ENCODE data around the gene PRSS36. TPM values are rescaled to one million over a fixed set of nuclear protein-coding genes. Genes with fewer than 3 reads are reported as not detected.
A peak's percentile ranks its signal among the peaks of the same experiment; 100 is the strongest.

Gene PRSS36
- total RNA-seq, 1 experiment from 2014 or later: 0.23 TPM

DNA sequence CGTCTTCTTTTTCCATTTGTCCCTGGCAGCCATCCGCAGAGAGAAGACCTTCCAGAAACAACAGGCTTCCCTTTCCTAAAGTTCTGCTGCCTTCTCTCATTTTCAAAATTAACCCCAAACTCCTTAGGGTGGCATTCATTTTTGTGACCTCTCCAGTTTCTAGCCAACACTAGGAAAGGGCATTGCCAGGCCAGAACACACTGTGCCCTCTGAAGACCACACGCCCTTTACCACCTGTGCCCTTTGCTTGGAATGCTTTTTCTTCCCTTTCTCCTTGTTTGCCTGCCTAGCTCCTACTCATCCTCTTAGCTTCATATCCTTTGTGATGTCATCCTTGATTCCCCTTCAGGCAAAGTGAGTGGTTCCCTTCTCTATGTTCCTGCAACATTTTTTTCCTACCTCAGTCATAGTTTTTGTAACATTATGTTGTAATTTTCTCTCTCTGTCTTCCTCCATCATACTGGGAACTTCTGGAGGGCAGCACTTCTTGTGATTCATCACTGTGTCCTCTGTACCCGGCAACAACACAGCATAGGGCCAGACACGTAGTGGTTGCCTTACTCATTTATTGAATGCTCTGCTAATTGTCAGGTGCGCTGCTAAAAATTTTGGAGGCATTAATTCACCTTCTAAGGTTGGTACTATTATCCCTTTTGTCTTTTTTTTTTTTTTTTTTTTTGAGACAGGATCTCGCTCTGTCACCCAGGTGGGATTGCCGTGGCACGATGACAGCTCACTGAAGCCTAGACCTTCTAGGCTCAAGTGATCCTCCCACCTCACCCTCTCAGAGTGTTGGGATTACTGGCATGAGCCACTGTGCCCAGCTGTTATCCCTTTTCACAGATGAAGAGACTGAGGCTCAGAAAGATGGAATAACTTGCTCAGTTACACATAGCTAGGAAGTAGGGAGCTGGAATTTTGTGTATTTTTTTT is 31.4 kb downstream of the PRSS36 start:
- peaks cover 9% of the 10 kb centered on the region for H3K36me3 ChIP-seq (ENCODE audit: control insufficient read depth, insufficient read depth, low read length)
- peak overlapping the region; percentile 62 to 95 for H3K4me3 ChIP-seq (ENCODE audit: low read depth in 2 of 2, low read length in 2 of 2)
- ATAC-seq: no peak
- CTCF ChIA-PET: interaction anchor here (0.5 to 1.3 kb wide), 3 partner anchors 23 to 343 kb away, joined by 3 to 9 read pairs (median 8); no protein-coding TSS in a partner anchor
- H3K27me3 ChIP-seq (ENCODE audit: control insufficient read depth, insufficient read depth, low read length): no peaks in the 10 kb centered on the region
- peak overlapping the region; percentile 79 for H3K27ac ChIP-seq (ENCODE audit: low read length)
- TF ChIP-seq SIN3A (IDR thresholded peaks at IDR 0.05; ENCODE audit: borderline replicate concordance, insufficient read depth, low read depth, low read length) (no peak), TCF7L2 (IDR thresholded peaks at IDR 0.05; ENCODE audit: low read depth, low read length) (no peak), POLR2AphosphoS5 (IDR thresholded peaks at IDR 0.05; ENCODE audit: low read depth, low read length) (no peak)
- TF ChIP-seq, protein P1, sequence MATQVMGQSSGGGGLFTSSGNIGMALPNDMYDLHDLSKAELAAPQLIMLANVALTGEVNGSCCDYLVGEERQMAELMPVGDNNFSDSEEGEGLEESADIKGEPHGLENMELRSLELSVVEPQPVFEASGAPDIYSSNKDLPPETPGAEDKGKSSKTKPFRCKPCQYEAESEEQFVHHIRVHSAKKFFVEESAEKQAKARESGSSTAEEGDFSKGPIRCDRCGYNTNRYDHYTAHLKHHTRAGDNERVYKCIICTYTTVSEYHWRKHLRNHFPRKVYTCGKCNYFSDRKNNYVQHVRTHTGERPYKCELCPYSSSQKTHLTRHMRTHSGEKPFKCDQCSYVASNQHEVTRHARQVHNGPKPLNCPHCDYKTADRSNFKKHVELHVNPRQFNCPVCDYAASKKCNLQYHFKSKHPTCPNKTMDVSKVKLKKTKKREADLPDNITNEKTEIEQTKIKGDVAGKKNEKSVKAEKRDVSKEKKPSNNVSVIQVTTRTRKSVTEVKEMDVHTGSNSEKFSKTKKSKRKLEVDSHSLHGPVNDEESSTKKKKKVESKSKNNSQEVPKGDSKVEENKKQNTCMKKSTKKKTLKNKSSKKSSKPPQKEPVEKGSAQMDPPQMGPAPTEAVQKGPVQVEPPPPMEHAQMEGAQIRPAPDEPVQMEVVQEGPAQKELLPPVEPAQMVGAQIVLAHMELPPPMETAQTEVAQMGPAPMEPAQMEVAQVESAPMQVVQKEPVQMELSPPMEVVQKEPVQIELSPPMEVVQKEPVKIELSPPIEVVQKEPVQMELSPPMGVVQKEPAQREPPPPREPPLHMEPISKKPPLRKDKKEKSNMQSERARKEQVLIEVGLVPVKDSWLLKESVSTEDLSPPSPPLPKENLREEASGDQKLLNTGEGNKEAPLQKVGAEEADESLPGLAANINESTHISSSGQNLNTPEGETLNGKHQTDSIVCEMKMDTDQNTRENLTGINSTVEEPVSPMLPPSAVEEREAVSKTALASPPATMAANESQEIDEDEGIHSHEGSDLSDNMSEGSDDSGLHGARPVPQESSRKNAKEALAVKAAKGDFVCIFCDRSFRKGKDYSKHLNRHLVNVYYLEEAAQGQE (IDR thresholded peaks at IDR 0.05; ENCODE audit: insufficient read depth in 1 of 2, low read depth in 2 of 2, low read length in 1 of 2): no peak
- TF ChIP-seq, protein P2, sequence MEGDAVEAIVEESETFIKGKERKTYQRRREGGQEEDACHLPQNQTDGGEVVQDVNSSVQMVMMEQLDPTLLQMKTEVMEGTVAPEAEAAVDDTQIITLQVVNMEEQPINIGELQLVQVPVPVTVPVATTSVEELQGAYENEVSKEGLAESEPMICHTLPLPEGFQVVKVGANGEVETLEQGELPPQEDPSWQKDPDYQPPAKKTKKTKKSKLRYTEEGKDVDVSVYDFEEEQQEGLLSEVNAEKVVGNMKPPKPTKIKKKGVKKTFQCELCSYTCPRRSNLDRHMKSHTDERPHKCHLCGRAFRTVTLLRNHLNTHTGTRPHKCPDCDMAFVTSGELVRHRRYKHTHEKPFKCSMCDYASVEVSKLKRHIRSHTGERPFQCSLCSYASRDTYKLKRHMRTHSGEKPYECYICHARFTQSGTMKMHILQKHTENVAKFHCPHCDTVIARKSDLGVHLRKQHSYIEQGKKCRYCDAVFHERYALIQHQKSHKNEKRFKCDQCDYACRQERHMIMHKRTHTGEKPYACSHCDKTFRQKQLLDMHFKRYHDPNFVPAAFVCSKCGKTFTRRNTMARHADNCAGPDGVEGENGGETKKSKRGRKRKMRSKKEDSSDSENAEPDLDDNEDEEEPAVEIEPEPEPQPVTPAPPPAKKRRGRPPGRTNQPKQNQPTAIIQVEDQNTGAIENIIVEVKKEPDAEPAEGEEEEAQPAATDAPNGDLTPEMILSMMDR (IDR thresholded peaks at IDR 0.05): no peak
- in situ Hi-C loops (cut with HindIII; ENCODE audit: low pct_unique_long_range_greater_than_20kb, low sequenced_read_pairs): no loop called here
- DNase-seq (ENCODE audit: low read depth, low spot score): no peak
- no peaks in the 10 kb centered on the region for H3K9me3 ChIP-seq (ENCODE audit: control insufficient read depth, insufficient read depth, low read depth, low read length)
- POLR2A ChIA-PET: interaction anchor here (0.5 to 1.6 kb wide), 6 partner anchors 8 to 64 kb away, joined by 3 to 11 read pairs (median 6); no protein-coding TSS in a partner anchor
- intact Hi-C loops (cut with micrococcal nuclease; ENCODE audit: unreplicated experiment): no loop called here
- TSS peak; percentile 73 for BruUV-seq (replicated peaks)
- peaks cover 17% of the 10 kb centered on the region for H3K4me1 ChIP-seq (ENCODE audit: control insufficient read depth, insufficient read depth, low read length)

DNA sequence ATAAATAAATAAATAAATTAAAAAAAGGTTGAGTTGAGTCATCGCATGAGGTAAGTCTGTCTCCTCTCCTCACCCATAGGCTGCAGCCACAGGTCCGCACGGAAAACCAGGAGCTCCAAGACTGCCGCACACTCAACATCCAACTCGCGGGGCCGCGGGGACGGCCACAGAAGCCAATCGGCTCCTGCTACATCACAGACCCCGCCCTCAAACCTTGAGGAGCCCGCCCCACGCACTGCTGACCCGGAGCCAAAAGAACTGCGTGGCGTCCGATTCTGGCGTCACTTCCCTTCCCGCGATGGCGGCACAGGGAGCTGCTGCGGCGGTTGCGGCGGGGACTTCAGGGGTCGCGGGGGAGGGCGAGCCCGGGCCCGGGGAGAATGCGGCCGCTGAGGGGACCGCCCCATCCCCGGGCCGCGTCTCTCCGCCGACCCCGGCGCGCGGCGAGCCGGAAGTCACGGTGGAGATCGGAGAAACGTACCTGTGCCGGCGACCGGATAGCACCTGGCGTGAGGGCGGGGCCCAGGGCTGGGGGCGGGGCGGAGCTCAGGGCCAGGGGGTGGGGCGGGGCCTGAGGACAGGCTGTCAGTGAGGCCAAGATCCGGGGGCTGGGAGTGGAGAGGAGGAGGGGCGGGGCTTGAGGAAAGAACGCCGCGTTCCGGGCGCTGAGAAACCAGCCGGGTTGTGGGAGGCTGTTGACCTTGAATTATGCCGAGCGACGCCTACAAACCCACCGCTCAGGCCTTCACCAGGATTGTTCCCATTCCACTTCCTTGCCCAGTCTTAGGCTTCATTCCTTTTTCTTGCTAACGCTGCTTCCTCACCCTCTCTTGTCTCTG is 32.3 kb downstream of the PRSS36 start, which contains the start of gene KAT8:
Gene KAT8 (plus strand): TSS at position 281 of the 839 bp plus-strand sequence. CDS start 18 bp downstream, at position 299.
- in situ Hi-C loops (cut with HindIII; ENCODE audit: low pct_unique_long_range_greater_than_20kb, low sequenced_read_pairs): no loop called here
- ChIA-PET POLR2A (interaction anchor here (0.5 to 1.6 kb wide), 12 partner anchors 9 to 125 kb away, joined by 3 to 10 read pairs (median 5); partner anchors contain the start of genes FUS and PRSS8), CTCF (interaction anchor here (0.5 to 1.3 kb wide), 6 partner anchors 17 to 343 kb away, joined by 3 to 9 read pairs (median 6); no protein-coding TSS in a partner anchor)
- ATAC-seq (peak; percentile 97), DNase-seq (ENCODE audit: low read depth, low spot score) (peak; percentile 85)
- intact Hi-C loops (cut with micrococcal nuclease; ENCODE audit: unreplicated experiment): no loop called here
- peak within 1 kb of the TSS; percentile 79 for H3K27ac ChIP-seq (ENCODE audit: low read length)
- H3K36me3 ChIP-seq (ENCODE audit: control insufficient read depth, insufficient read depth, low read length): peaks cover 9% of the 10 kb centered on the region
- H3K4me1 ChIP-seq (ENCODE audit: control insufficient read depth, insufficient read depth, low read length): peaks cover 19% of the 10 kb centered on the region
- H3K27me3 ChIP-seq (ENCODE audit: control insufficient read depth, insufficient read depth, low read length): no peaks in the 10 kb centered on the region
- H3K4me3 ChIP-seq (ENCODE audit: low read depth in 2 of 2, low read length in 2 of 2): peak within 1 kb of the TSS; percentile 62 to 95
- no peaks in the 10 kb centered on the region for H3K9me3 ChIP-seq (ENCODE audit: control insufficient read depth, insufficient read depth, low read depth, low read length)
- TF ChIP-seq SIN3A (IDR thresholded peaks at IDR 0.05; ENCODE audit: borderline replicate concordance, insufficient read depth, low read depth, low read length) (no peak), POLR2AphosphoS5 (IDR thresholded peaks at IDR 0.05; ENCODE audit: low read depth, low read length) (peak; percentile 93)
- TSS peak; percentile 84 for BruUV-seq (replicated peaks)
